IgD-negative memory B cell (primary cell): ENCODE results near the gene CYP4B1. TPM values are rescaled to one million over a fixed set of nuclear protein-coding genes. Genes with fewer than 3 reads are reported as not detected.

Source experiments
- polyA plus RNA-seq: library from polyadenylated mRNA; unstranded; fragments of 300-500 nt; fragmentation: Illumina TruSeq; gene quantifications from one replicate; pipeline ENCODE4 v1.2.3, GENCODE V29; 2021

Gene CYP4B1
- polyA plus RNA-seq, 1 donor from 2014 or later = not detected

Other genes starting within 250 kb of the CYP4B1 start
- not detected for gene KNCN, start 247.4 kb upstream of the CYP4B1 start, polyA plus RNA-seq
- 20.8 TPM for gene MKNK1, start 194.8 kb upstream of the CYP4B1 start, polyA plus RNA-seq
- 10.7 TPM for gene MOB3C, start 182.2 kb upstream of the CYP4B1 start, polyA plus RNA-seq
- gene ATPAF1, start 130.7 kb upstream of the CYP4B1 start, polyA plus RNA-seq = 55.1 TPM
- gene TEX38, start 127.2 kb upstream of the CYP4B1 start, polyA plus RNA-seq = not detected
- gene EFCAB14, start 79.9 kb upstream of the CYP4B1 start, polyA plus RNA-seq = 88.1 TPM
- not detected for gene CYP4A11, start 142.4 kb downstream of the CYP4B1 start, polyA plus RNA-seq
- not detected for gene CYP4X1, start 224.6 kb downstream of the CYP4B1 start, polyA plus RNA-seq